GM20000 (cell line): ENCODE data around the gene CDC7.

ENCODE experiments used
- DNase-seq: peaks from one replicate; pipeline ENCODE4 v3.0.0; 2012; ENCODE audit warnings: low spot score
- TF ChIP-seq, protein P1 (sequence below): IDR thresholded peaks from 2 replicates; pipeline ENCODE4 v1.5.1; 2012; ENCODE audit warnings: mild to moderate bottlenecking, control low read depth; ENCODE audit errors: extremely low read depth, missing control alignments

Gene CDC7

DNA sequence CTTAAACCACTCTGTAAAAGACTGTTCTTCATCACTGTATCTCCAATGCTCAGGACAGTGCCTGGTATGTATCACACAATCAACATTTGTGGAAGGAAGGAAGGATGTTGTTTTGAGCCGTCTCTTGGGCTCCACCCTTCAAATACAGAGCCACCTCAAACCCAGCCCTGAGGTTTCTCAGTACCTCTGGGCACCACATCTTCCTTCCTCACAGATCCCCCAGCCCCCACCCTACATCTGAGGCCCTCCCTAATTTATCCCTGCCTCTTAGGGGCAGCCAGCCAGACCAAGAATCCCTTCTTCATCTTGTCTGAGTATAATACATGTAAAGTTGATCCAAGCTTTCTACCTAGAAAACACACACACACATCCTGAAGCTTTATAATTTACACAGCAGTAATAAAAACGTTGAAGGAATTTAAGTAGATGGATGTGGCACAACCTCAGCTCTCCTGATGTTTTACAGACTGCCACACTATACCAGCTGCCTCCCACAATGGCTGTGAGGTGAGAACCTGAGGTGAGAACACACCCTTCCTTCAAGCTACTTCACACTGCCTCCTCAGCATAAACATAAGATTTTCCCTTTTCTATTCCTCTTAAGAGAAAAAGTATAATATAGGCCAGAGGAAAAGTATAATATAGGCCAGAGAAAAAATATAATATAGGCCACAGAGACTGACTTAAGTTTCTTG, 48.5 kb downstream of the CDC7 start:
- DNase-seq: no peak
- TF ChIP-seq, protein P1, sequence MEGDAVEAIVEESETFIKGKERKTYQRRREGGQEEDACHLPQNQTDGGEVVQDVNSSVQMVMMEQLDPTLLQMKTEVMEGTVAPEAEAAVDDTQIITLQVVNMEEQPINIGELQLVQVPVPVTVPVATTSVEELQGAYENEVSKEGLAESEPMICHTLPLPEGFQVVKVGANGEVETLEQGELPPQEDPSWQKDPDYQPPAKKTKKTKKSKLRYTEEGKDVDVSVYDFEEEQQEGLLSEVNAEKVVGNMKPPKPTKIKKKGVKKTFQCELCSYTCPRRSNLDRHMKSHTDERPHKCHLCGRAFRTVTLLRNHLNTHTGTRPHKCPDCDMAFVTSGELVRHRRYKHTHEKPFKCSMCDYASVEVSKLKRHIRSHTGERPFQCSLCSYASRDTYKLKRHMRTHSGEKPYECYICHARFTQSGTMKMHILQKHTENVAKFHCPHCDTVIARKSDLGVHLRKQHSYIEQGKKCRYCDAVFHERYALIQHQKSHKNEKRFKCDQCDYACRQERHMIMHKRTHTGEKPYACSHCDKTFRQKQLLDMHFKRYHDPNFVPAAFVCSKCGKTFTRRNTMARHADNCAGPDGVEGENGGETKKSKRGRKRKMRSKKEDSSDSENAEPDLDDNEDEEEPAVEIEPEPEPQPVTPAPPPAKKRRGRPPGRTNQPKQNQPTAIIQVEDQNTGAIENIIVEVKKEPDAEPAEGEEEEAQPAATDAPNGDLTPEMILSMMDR: no peak

DNA sequence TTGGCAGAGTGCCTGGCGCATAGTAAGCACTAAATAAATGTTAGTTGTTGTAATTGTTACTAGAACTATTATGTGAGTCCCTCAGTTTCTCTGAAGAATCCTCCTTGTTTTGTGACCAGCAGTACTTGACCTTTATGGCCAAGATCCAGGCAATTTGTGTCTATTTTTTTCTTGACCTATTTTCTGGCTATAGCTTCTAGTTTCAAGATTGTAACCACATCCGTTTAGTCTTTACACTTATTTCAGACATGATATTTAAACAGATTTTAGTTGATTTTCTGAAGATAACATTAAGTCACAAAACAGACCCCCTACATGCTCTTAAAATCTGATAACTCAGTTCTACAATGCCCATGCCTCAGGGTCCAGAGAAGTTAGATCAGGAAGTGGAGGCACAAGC, 50.3 kb downstream of the CDC7 start:
- TF ChIP-seq, protein P1: no peak
- DNase-seq: no peak

DNA sequence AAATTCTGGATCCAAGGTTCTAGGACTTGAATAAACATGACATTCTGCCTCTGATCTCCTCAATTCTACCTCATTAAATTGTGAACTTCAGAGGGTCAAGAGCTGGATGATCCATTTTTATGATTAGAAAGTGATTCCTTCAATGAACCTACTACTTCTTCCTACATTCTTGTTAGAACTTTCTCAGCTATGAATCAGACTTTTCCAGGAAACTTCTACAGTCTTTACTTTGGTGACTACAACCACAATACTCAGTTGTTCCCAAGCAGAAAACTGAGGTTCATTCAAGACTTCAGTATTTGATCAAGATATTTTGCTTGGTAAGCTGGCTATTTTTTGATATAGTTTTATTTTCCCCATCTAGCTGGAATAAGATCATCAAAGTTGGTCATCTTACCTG, 51.4 kb downstream of the CDC7 start:
- DNase-seq: no peak
- TF ChIP-seq, protein P1: no peak

DNA sequence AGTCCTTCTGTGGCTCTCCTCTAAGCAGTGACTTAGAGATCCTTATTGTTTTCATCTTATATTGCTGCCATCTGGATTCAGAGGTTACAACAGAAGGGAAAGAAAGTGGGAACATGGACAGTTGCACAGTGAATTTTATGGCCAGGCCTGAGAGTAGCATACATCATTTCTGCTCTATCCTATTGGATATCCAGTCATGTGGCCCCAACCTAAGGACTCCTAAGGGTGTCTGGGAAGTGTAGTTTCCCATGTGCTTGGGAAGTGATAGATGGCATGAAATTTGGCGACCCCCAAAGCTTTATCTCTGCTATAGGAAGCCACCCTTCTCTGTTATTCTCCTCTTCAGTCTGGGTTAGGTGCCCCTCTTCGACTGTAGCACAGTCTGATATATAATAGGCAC, 51.9 kb downstream of the CDC7 start:
- no peak for DNase-seq
- TF ChIP-seq, protein P1: no peak

DNA sequence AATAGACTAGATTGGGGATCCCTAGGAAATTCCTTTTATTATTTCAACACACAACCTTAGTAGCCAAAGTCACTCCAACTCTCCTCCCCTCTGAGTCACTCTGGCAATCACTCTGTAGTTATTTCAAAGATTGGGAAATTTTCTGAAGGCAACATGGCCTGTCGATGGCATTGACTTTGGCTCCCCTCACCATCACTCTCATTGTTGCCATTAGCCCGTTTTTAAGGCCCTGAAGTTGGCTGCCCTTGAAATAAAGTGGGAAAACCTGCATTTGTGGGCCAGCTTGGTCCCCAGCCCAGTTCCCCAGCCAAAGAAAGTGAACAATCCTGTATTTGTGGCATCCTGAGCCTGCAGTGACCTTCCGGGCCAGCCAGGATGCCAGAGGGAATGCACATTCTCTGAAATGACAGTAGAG, 52.5 kb downstream of the CDC7 start:
- TF ChIP-seq, protein P1: no peak
- DNase-seq: no peak

DNA sequence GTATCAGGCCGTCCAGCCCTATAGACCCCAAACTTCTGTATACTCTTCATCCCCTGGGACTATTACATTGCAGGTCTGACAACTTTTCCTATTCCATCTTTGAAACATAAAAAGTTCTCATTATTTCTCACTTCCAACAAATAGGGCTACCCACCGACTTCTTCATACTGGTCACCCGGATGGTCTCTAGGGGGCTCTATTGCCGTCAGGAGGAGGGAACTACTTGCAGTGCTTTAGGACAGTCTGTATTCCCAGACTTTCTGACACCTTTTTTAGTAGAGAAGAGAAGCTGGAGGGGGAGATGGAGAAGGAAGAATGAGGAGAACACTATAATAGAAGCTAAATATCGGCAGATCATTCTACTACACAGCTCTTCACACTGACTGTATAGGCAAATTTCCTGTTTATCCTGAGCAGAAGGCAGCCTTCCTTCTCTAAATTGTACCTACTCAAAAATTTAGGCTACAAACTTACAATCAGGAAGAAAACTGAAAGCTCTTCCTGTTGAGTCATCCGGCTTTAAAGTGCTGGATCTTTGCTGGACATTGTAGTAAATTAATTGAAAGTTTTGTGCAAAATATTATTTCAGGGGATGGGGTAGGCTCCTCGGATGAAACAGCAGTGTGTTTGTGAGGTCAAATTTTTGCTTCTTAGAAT, 54.6 kb downstream of the CDC7 start:
- DNase-seq: no peak
- TF ChIP-seq, protein P1: no peak

DNA sequence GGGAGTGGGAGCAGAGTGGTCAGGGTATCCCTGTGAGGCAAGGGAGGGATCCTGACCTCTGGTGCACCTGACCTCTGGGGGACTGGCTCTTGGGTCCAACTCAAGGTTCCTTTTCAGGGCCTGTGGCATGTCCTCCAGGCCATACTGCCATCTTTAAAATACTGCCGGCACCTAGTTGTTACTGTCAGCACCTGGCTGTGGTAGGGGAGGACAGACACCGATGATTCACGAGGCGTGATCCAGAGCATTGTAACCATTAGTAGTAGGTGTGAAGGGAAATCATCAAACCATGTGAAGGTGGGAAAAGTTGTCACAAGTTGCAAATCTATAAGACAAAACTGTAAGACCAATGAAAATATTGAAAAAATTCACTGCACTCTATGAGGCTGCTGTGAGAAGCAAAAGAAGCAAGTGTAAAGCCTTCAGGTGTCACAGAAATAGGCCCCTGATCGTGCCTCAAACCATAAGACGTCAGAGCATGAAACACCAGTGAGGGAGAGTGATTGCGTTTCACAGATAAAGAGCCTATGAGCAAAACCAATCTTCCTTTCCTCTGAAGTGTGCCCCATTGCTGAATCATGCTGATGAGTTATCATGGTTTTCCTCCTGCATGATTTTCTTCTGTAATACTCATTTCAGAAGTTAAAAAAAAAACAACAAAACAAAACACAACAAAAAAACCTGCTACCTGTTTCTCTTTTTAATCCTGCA, 55.3 kb downstream of the CDC7 start:
- DNase-seq: peak; percentile 34
- TF ChIP-seq, protein P1: no peak
